Left ventricle myocardium inferior (tissue), 1 donor: ENCODE measurements around the gene IMMP1L. TPM values are rescaled to one million over a fixed set of nuclear protein-coding genes. Genes with fewer than 3 reads are reported as not detected.

Experiments
- DNase-seq: peaks from one replicate; pipeline ENCODE4 v3.0.0-alpha.2; 2020
- H3K27ac ChIP-seq: fragments of 200-600 bp; replicated peaks from 2 replicates; pipeline ENCODE4 v1.8.0; 2021
- H3K27me3 ChIP-seq: fragments of 200-600 bp; 2 replicates; pipeline ENCODE4 v1.8.0; 2021; ENCODE audit warnings: low read depth
- H3K36me3 ChIP-seq: fragments of 200-600 bp; 2 replicates; pipeline ENCODE4 v1.8.0; 2021
- H3K4me1 ChIP-seq: fragments of 200-600 bp; 2 replicates; pipeline ENCODE4 v1.8.0; 2021
- H3K4me3 ChIP-seq: fragments of 200-600 bp; 2 replicates; pipeline ENCODE4 v1.8.0; 2021; ENCODE audit warnings: mild to moderate bottlenecking, moderate library complexity
- H3K9me3 ChIP-seq: fragments of 200-600 bp; replicated peaks from 2 replicates; pipeline ENCODE4 v1.8.0; 2021
- intact Hi-C: fragments of 100-400 bp; cut with micrococcal nuclease; formaldehyde crosslinking; loops from one replicate; pipeline ENCODE4 v1.11.0; 2022
- total RNA-seq: library from RNA; stranded (reverse); fragmentation: NEBNext Ultra II Directional; extraction: Animal tissue kit (Norgen Biotek cat#: 25700); gene quantifications from one replicate; pipeline ENCODE4 v1.2.1, GENCODE V29; 2021
- TF ChIP-seq, protein P1 (sequence below): fragments of 200-600 bp; IDR thresholded peaks from 2 replicates; pipeline ENCODE4 v1.8.0; 2021; ENCODE audit warnings: antibody characterized with exemption, mild to moderate bottlenecking, borderline replicate concordance
- donor health status: DM: no; HTN: yes; CAD: no; lungs with severe emphysema.

IMMP1L gene
- total RNA-seq, 1 donor from 2014 or later = 30.6 TPM

DNA sequence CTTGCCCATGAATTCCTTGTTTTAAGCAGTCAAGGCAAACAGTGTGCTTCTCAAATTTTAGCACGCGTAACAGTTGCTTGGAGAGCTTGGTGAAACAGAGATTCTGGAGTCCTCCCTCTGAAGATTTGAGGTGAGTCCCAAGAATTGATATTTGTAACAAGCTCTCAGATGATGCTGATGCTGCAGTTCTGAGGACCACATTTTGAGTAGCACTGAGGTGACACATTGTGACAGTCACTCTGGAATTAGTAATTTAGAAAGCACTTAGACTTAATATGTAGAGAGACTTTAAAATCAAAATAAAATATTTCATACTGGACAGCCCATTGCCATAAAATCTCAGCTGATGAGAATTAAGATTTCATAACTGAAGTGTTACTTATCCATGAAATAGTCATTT is 101.2 kb downstream of the IMMP1L start:
- peaks cover 5% of the 10 kb centered on the region for H3K36me3 ChIP-seq
- H3K27me3 ChIP-seq = no peaks in the 10 kb centered on the region
- H3K4me1 ChIP-seq = peaks cover 5% of the 10 kb centered on the region
- intact Hi-C loops = no loop called here
- TF ChIP-seq, protein P1, sequence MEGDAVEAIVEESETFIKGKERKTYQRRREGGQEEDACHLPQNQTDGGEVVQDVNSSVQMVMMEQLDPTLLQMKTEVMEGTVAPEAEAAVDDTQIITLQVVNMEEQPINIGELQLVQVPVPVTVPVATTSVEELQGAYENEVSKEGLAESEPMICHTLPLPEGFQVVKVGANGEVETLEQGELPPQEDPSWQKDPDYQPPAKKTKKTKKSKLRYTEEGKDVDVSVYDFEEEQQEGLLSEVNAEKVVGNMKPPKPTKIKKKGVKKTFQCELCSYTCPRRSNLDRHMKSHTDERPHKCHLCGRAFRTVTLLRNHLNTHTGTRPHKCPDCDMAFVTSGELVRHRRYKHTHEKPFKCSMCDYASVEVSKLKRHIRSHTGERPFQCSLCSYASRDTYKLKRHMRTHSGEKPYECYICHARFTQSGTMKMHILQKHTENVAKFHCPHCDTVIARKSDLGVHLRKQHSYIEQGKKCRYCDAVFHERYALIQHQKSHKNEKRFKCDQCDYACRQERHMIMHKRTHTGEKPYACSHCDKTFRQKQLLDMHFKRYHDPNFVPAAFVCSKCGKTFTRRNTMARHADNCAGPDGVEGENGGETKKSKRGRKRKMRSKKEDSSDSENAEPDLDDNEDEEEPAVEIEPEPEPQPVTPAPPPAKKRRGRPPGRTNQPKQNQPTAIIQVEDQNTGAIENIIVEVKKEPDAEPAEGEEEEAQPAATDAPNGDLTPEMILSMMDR = no peak
- H3K4me3 ChIP-seq = no peak overlapping the region
- DNase-seq = no peak
- no peak overlapping the region for H3K27ac ChIP-seq
- peaks cover 9% of the 10 kb centered on the region for H3K9me3 ChIP-seq

DNA sequence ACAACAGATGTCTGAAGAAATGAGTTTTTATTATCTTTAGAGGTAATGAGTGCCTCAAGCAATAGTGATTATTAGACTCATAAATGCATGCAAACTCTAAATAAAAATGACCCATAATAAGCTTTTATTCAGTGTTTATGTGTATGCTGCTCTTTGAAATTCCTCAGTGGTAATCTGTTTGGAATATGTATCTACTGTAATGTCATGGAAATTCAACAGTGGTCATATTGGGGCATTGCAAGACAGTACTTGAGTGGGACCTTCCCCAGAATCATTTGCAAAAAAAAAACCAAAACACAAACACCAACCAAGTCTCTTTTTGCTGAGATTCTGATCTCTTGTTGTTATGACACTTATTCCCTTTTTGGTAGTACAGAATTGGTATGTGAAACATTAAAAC is 104.8 kb downstream of the IMMP1L start:
- no peak for DNase-seq
- Histone ChIP-seq H3K27ac (no peak overlapping the region), H3K4me3 (no peak overlapping the region), H3K27me3 (no peaks in the 10 kb centered on the region), H3K36me3 (peaks cover 9% of the 10 kb centered on the region), H3K9me3 (peaks cover 8% of the 10 kb centered on the region), H3K4me1 (peaks cover 5% of the 10 kb centered on the region)
- intact Hi-C loops = no loop called here
- TF ChIP-seq, protein P1 = no peak

DNA sequence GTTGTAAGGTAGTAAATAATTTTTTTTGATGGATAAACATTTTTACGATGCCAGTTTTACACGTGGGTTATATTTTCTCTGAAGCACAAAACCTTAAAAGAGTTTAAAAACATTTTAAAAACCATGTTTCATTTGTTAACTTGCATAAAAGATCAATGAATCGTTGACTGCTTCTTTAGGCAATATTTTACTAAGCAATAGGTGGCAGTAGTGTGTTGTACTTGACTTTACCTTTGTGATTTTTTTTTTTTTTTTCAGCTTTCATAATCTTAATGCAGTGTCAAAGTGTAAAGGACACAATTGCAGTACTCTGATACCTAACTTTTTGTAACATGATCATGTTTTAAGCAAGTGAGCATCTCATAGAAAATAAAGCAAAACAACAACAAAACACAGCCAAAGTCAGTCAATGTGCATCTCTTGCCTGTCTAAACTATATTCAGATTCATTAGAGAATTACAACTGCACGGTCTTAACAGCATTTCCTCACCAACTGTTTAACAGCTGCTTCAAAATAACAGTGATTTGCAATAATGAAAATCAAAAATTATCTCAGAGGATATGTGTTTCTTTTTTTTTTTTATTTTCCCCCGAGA is 112.1 kb downstream of the IMMP1L start:
- Histone ChIP-seq H3K4me3 (no peak overlapping the region), H3K9me3 (peaks cover 24% of the 10 kb centered on the region), H3K27ac (no peak overlapping the region), H3K27me3 (no peaks in the 10 kb centered on the region), H3K4me1 (no peaks in the 10 kb centered on the region), H3K36me3 (peaks cover 9% of the 10 kb centered on the region)
- intact Hi-C loops = no loop called here
- TF ChIP-seq, protein P1 = peak; percentile 70
- DNase-seq = no peak

DNA sequence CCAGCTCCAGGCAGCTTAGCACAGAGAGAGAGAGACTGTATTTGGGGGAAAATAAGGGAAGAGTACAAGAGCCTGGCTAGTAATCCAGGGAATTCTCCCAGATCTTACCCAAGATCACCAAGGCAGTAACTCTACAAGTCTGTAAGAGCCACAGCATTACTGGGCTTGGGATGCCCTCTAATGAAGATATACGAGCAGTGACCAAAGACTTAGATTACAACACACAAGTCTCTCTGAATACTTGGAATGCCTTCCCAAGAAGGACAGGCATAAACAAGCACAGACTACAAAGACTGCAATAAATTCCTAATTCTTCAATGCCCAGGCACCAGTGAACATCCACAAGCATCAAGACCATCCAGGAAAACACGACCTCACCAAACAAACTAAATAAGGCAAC is 122.0 kb downstream of the IMMP1L start:
- no peak overlapping the region for H3K4me3 ChIP-seq
- TF ChIP-seq, protein P1 = no peak
- H3K27ac ChIP-seq = no peak overlapping the region
- no peak for DNase-seq
- H3K4me1 ChIP-seq = no peaks in the 10 kb centered on the region
- no peaks in the 10 kb centered on the region for H3K9me3 ChIP-seq
- intact Hi-C loops = no loop called here
- H3K27me3 ChIP-seq = no peaks in the 10 kb centered on the region
- H3K36me3 ChIP-seq = no peaks in the 10 kb centered on the region

DNA sequence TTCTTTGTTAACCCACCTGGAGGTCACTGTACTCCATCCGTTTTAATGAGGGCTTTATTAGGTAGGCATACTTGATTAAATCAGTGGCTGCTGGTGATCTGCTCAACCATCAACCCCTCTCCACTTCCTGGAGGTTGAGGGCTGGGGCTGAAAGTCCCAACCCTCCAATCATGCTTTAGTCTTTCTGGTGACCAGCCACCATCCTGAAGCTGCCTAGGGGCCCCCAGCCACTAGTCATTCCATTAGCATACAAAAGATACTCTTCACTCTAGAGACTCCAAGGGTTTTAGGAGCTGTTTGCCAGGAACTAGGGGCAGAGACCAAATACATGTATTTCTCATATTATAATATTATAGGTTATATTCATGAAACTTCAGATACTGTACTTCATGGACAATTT is 126.3 kb downstream of the IMMP1L start:
- no peak overlapping the region for H3K27ac ChIP-seq
- H3K9me3 ChIP-seq = no peaks in the 10 kb centered on the region
- H3K27me3 ChIP-seq = no peaks in the 10 kb centered on the region
- intact Hi-C loops = no loop called here
- no peaks in the 10 kb centered on the region for H3K36me3 ChIP-seq
- DNase-seq = no peak
- no peaks in the 10 kb centered on the region for H3K4me1 ChIP-seq
- no peak overlapping the region for H3K4me3 ChIP-seq
- TF ChIP-seq, protein P1 = no peak

Other genes starting within 250 kb of the IMMP1L start
- gene DCDC1, start 139.9 kb downstream of the IMMP1L start, total RNA-seq = not detected
- 22.9 TPM for gene DNAJC24, start 139.8 kb downstream of the IMMP1L start, total RNA-seq
- gene ELP4, start 145 bp upstream of the IMMP1L start, total RNA-seq = 13.6 TPM